HEK293 (cell line): ENCODE results near the gene RAG1.

Experiments
- CTCF ChIA-PET: fragments of 350-600 bp; formaldehyde crosslinking; extraction: SDS; loops from one replicate; lab custom pipeline; 2021; ENCODE audit warnings: antibody characterized with exemption; lab: Yijun Ruan, JAX
- POLR2A ChIA-PET: fragments of 300-600 bp; formaldehyde crosslinking; extraction: SDS; loops from one replicate; lab custom pipeline; 2020; ENCODE audit warnings: antibody characterized with exemption, inconsistent platforms; lab: Yijun Ruan, JAX
- H3K27ac ChIP-seq: fragments of 200-500 bp; sonication (Bioruptor generic); 2 replicates; pipeline ENCODE4 v1.5.1; 2014; ENCODE audit warnings: low read depth, low read length, control low read depth, inconsistent platforms; ENCODE audit errors: extremely low read depth
- H3K36me3 ChIP-seq, 2 experiments: fragments of 200-500 bp in 1 of 2; sonication (Bioruptor generic) in 1 of 2; 1 replicate in 1 of 2; 2 replicates in 1 of 2; pipeline ENCODE4 v1.5.1; 2014 to 2017; ENCODE audit warnings: inconsistent platforms in 2 of 2, low read length in 2 of 2; ENCODE audit not compliant: control insufficient read depth in 2 of 2, insufficient read depth in 1 of 2
- H3K4me1 ChIP-seq: fragments of 200-500 bp; sonication (Bioruptor generic); 2 replicates; pipeline ENCODE4 v1.5.1; 2014; ENCODE audit warnings: mild to moderate bottlenecking, low read length, inconsistent platforms; ENCODE audit not compliant: control insufficient read depth, insufficient read depth
- H3K4me3 ChIP-seq: 2 replicates; pipeline ENCODE4 v1.5.1; 2011; ENCODE audit warnings: low read depth, mild to moderate bottlenecking, control low read depth, low read length, moderate library complexity
- H3K9me3 ChIP-seq: fragments of 200-500 bp; sonication (Bioruptor generic); 2 replicates; pipeline ENCODE4 v1.5.1; 2014; ENCODE audit warnings: low read depth, low read length, inconsistent platforms; ENCODE audit not compliant: control insufficient read depth, insufficient read depth
- BCL11A ChIP-seq: fragments of 450-650 bp; formaldehyde crosslinking; IDR thresholded peaks from 2 replicates; pipeline ENCODE4 v1.5.1; 2016; ENCODE audit warnings: low read depth, missing biosample characterization, missing genetic modification characterization
- YY1 ChIP-seq: fragments of 450-650 bp; formaldehyde crosslinking; IDR thresholded peaks from 2 replicates; pipeline ENCODE4 v1.5.1; 2018; ENCODE audit warnings: missing biosample characterization, missing genetic modification characterization
- ZBTB21 ChIP-seq: fragments of 450-650 bp; formaldehyde crosslinking; IDR thresholded peaks from 2 replicates; pipeline ENCODE4 v1.5.1; 2017; ENCODE audit warnings: missing biosample characterization, missing genetic modification characterization
- ZFHX2 ChIP-seq: fragments of 450-650 bp; formaldehyde crosslinking; conservative IDR thresholded peaks from 2 replicates; pipeline ENCODE4 v1.5.1; 2016; ENCODE audit warnings: missing biosample characterization, missing genetic modification characterization
- ZIC2 ChIP-seq: fragments of 450-650 bp; formaldehyde crosslinking; IDR thresholded peaks from 2 replicates; pipeline ENCODE4 v1.5.1; 2016; ENCODE audit warnings: missing biosample characterization, missing genetic modification characterization
- ZNF155 ChIP-seq: fragments of 450-650 bp; formaldehyde crosslinking; IDR thresholded peaks from 2 replicates; pipeline ENCODE4 v1.5.1; 2016; ENCODE audit warnings: missing biosample characterization, missing genetic modification characterization
- ZNF211 ChIP-seq: fragments of 450-650 bp; formaldehyde crosslinking; IDR thresholded peaks from 2 replicates; pipeline ENCODE4 v1.5.1; 2016; ENCODE audit warnings: low read depth, missing biosample characterization, missing genetic modification characterization
- ZNF223 ChIP-seq: fragments of 450-650 bp; formaldehyde crosslinking; IDR thresholded peaks from 2 replicates; pipeline ENCODE4 v1.5.1; 2016; ENCODE audit warnings: missing biosample characterization, missing genetic modification characterization
- ZNF23 ChIP-seq: fragments of 450-650 bp; formaldehyde crosslinking; IDR thresholded peaks from 2 replicates; pipeline ENCODE4 v1.5.1; 2016; ENCODE audit warnings: missing biosample characterization, missing genetic modification characterization, borderline replicate concordance
- ZNF239 ChIP-seq: fragments of 450-650 bp; formaldehyde crosslinking; IDR thresholded peaks from 2 replicates; pipeline ENCODE4 v1.5.1; 2016; ENCODE audit warnings: missing biosample characterization, missing genetic modification characterization
- ZNF274 ChIP-seq, 2 experiments: fragments of 200-500 bp in 1 of 2; fragments of 450-650 bp in 1 of 2; sonication (Bioruptor generic) in 1 of 2; formaldehyde crosslinking in 1 of 2; IDR thresholded peaks; 2 replicates each; pipeline versions ENCODE4 v1.5.1 to v1.6.1; 2014 to 2016; ENCODE audit warnings: borderline replicate concordance in 1 of 2, inconsistent platforms in 1 of 2, low read length in 1 of 2, missing biosample characterization in 1 of 2, missing genetic modification characterization in 1 of 2
- ZNF302 ChIP-seq: fragments of 450-650 bp; formaldehyde crosslinking; IDR thresholded peaks from 2 replicates; pipeline ENCODE4 v1.5.1; 2016; ENCODE audit warnings: missing biosample characterization, missing genetic modification characterization, low read depth
- ZNF311 ChIP-seq: fragments of 450-650 bp; formaldehyde crosslinking; IDR thresholded peaks from 2 replicates; pipeline ENCODE4 v1.5.1; 2017; ENCODE audit warnings: missing biosample characterization, missing genetic modification characterization, borderline replicate concordance
- ZNF518A ChIP-seq: fragments of 450-650 bp; formaldehyde crosslinking; conservative IDR thresholded peaks from 2 replicates; pipeline ENCODE4 v1.5.1; 2016; ENCODE audit warnings: low read depth, missing biosample characterization, missing genetic modification characterization
- ZNF544 ChIP-seq: fragments of 450-650 bp; formaldehyde crosslinking; IDR thresholded peaks from 2 replicates; pipeline ENCODE4 v1.5.0; 2017; ENCODE audit warnings: missing biosample characterization, missing genetic modification characterization
- ZNF610 ChIP-seq: fragments of 450-650 bp; formaldehyde crosslinking; IDR thresholded peaks from 2 replicates; pipeline ENCODE4 v1.5.1; 2016; ENCODE audit warnings: missing biosample characterization, missing genetic modification characterization, borderline replicate concordance
- ZNF621 ChIP-seq: fragments of 450-650 bp; formaldehyde crosslinking; IDR thresholded peaks from 2 replicates; pipeline ENCODE4 v1.5.1; 2017; ENCODE audit warnings: missing biosample characterization, missing genetic modification characterization
- ZNF658 ChIP-seq: fragments of 450-650 bp; formaldehyde crosslinking; IDR thresholded peaks from 2 replicates; pipeline ENCODE4; 2016; ENCODE audit warnings: missing biosample characterization, missing genetic modification characterization
- ZNF660 ChIP-seq: fragments of 450-650 bp; IDR thresholded peaks from 2 replicates; pipeline ENCODE4 v1.5.1; 2018; ENCODE audit warnings: missing biosample characterization, mild to moderate bottlenecking, missing genetic modification characterization
- ZNF830 ChIP-seq: fragments of 450-650 bp; IDR thresholded peaks from 2 replicates; pipeline ENCODE4 v1.5.0; 2018; ENCODE audit warnings: missing biosample characterization, missing genetic modification characterization, low read depth, mild to moderate bottlenecking, moderate library complexity
- TF ChIP-seq, protein P1 (sequence below): fragments of 450-650 bp; formaldehyde crosslinking; IDR thresholded peaks from 2 replicates; pipeline ENCODE4 v1.5.1; 2017; ENCODE audit warnings: missing biosample characterization, missing genetic modification characterization

RAG1 gene

DNA sequence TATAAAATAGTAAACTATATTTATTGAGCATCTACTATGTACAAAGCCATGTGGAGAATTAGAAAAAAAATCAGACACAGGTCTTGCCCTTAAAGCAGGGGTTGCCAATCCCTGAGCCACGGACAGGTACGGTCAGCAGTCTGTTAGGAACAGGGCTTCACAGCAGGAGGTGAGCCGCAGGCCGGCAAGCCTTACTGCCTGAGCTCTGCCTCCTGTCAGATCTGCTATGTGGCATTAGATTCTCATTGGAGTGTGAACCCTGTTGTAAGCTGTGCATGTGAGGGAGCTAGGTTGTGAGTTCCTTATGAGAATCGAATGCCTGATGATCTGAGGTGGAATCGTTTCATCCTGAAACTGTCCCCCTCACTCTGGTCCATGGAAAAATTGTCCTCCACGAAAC lies 32.4 kb downstream of the RAG1 start (continued):
- TF ChIP-seq, protein P1, sequence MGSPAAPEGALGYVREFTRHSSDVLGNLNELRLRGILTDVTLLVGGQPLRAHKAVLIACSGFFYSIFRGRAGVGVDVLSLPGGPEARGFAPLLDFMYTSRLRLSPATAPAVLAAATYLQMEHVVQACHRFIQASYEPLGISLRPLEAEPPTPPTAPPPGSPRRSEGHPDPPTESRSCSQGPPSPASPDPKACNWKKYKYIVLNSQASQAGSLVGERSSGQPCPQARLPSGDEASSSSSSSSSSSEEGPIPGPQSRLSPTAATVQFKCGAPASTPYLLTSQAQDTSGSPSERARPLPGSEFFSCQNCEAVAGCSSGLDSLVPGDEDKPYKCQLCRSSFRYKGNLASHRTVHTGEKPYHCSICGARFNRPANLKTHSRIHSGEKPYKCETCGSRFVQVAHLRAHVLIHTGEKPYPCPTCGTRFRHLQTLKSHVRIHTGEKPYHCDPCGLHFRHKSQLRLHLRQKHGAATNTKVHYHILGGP (tag by site-specific recombination): no peak

DNA sequence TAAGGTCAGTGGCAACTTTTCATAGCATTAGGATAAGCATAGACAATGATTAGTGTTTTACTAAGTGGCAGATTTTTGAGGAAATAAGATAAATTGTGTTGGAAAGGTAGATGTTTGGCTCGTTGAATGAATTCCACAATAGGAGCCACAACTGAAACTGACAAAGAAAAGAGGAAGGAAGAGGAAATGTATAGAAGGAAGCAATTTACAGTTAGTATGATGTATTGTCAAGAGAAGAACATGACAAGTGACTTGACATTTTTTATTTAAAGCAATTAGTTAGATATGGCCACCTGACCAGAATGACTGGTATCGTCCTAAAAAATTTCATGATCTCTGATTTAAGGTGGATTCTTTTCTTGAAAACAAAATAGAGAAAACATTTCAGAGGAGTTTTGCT lies 33.3 kb downstream of the RAG1 start:
- Histone ChIP-seq H3K4me3 (no peak overlapping the region), H3K27ac (no peak overlapping the region), H3K9me3 (no peaks in the 10 kb centered on the region), H3K36me3 (no peaks in the 10 kb centered on the region), H3K4me1 (no peaks in the 10 kb centered on the region)
- TF ChIP-seq ZNF302: no peak
- CTCF ChIA-PET: interaction anchor here (1.1 to 1.5 kb wide), 2 partner anchors 102 to 146 kb away, joined by 3 to 4 read pairs; no protein-coding TSS in a partner anchor
- POLR2A ChIA-PET: no interaction called here

DNA sequence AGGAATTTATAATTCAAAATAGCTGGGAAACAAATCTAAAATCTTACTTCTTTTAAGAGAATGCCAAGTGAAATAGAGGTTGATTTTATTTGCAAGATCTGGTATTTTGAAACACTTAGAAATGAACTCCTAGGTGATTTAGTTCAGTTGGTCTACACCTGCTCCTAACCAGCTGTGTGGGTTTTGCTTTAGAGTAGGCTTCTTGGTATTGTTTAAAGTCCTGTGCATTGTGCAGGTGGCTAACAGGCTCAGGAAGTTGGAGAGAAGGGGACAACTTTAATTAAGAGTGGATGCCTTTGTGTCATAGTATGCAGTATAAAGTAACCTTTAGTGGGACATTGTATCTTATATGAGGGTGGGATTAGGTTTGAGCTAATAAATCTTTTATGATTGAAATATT lies 34.3 kb downstream of the RAG1 start:
- TF ChIP-seq ZNF621 (tag by site-specific recombination) (no peak), ZNF23 (tag by site-specific recombination) (no peak), YY1 (no peak), ZNF660 (tag by site-specific recombination) (no peak), ZNF311 (tag by site-specific recombination) (no peak), BCL11A (tag by site-specific recombination) (no peak), ZNF544 (tag by site-specific recombination) (no peak), ZBTB21 (tag by site-specific recombination) (no peak)
- Histone ChIP-seq H3K9me3 (no peaks in the 10 kb centered on the region), H3K4me1 (no peaks in the 10 kb centered on the region), H3K36me3 (no peaks in the 10 kb centered on the region), H3K4me3 (no peak overlapping the region), H3K27ac (no peak overlapping the region)
- ChIA-PET POLR2A (no interaction called here), CTCF (interaction anchor here (0.6 to 1.5 kb wide), 4 partner anchors 17 to 145 kb away, joined by 3 to 4 read pairs (median 3); no protein-coding TSS in a partner anchor)

DNA sequence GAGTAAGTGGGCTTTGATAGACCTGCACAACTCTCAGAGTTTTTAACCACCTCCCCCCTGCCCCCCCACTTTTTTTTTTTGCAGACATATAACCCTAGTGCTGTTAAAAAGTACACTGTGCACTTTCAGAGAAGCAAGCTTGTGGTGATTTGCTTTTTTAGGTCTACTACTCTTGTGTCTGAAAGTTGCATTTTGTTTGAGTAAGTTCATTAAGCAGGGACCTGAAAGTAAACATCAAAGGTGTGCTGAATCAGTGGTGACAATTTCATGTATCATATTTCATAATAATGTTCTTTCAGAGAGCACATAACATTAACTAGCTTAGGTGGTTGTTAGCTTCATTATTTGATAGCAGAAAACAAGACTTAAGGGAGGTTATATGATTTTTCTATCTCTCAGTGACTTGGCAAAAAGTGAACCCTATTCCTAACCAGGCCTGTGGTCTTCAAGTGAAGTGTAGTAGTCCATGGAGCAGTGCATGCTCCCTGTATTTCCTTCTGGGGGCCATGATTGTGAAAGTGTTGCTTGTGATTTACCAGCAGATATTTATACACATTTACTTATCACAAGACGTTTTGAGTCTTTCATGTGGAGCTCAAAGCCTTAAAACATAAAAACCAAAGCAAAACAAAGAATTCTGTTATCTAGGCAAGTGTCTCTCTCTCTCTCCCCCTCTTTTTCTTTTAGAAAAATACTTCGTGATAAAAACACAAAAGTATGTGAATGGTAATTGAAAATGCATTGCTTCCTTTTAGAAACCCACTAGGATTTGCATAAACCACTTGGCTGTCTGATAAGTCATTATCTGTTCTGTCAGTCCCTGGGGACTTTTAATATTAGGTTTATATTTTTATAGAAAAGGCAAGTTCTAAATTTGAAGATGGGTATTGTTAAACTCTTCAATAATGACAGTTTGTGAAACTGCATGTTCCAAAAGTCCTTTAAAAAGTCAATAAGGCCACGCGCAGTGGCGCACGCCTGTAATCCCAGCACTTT lies 37.7 kb downstream of the RAG1 start:
- Histone ChIP-seq H3K4me1 (no peaks in the 10 kb centered on the region), H3K4me3 (no peak overlapping the region), H3K9me3 (no peaks in the 10 kb centered on the region), H3K27ac (no peak overlapping the region), H3K36me3 (no peaks in the 10 kb centered on the region)
- ChIA-PET CTCF (interaction anchor here (0.6 kb wide), 1 partner anchor 141 kb away, joined by 3 read pairs; no protein-coding TSS in a partner anchor), POLR2A (interaction anchor here (0.6 kb wide), 1 partner anchor 41 kb away, joined by 4 read pairs; no protein-coding TSS in a partner anchor)
- no peak for TF ChIP-seq ZNF274 (IDR thresholded peaks at IDR 0.05; ENCODE audit: low read length)
- TF ChIP-seq ZNF274 (tag by site-specific recombination; IDR thresholded peaks at IDR 0.05; ENCODE audit: borderline replicate concordance): no peak
- no peak for TF ChIP-seq ZNF610 (tag by site-specific recombination)
- no peak for TF ChIP-seq ZIC2 (tag by site-specific recombination)
- TF ChIP-seq ZNF223 (tag by site-specific recombination): no peak
- TF ChIP-seq ZNF211 (tag by site-specific recombination): no peak
- TF ChIP-seq ZNF830 (tag by site-specific recombination): no peak
- TF ChIP-seq ZNF518A (tag by site-specific recombination): no peak
- TF ChIP-seq ZFHX2: no peak
- no peak for TF ChIP-seq ZNF155 (tag by site-specific recombination)
- TF ChIP-seq ZNF658 (tag by site-specific recombination): no peak
- no peak for TF ChIP-seq ZNF239 (tag by site-specific recombination)
